OCI-LY7 (cell line): ENCODE measurements around the gene PLXNB2. TPM values are rescaled to one million over a fixed set of nuclear protein-coding genes. Genes with fewer than 3 reads are reported as not detected.

ENCODE experiments used
- BruUV-seq: library from RNA; stranded (reverse); fragments of 400-500 nt; replicated peaks from 2 replicates; lab custom pipeline; 2021; lab: Mats Ljungman, UMichigan
- CTCF ChIA-PET: fragments of 300-600 bp; sonication (Branson Sonifier 250); formaldehyde crosslinking; loops from one replicate; lab custom pipeline; 2022; ENCODE audit warnings: antibody characterized with exemption; ENCODE audit not compliant: unreplicated experiment; lab: Charles Lee
- POLR2A ChIA-PET: fragments of 300-600 bp; sonication (Branson Sonifier 250); formaldehyde crosslinking; loops from one replicate; lab custom pipeline; 2022; ENCODE audit warnings: antibody characterized with exemption; lab: Charles Lee
- DNase-seq: peaks from one replicate; pipeline ENCODE4 v3.0.0-alpha.2; 2015; ENCODE audit warnings: low spot score
- H2AFZ ChIP-seq: fragments of 200-600 bp; sonication (generic), shearing (Covaris generic); 2 replicates; pipeline ENCODE4 v1.6.1; 2014; ENCODE audit warnings: mild to moderate bottlenecking, antibody characterized with exemption, low read length, moderate library complexity
- H3K27ac ChIP-seq: fragments of 200-600 bp; sonication (generic); 2 replicates; pipeline ENCODE4 v1.5.1; 2014; ENCODE audit warnings: mixed run types, low read depth, mild to moderate bottlenecking, moderate library complexity, low read length, inconsistent platforms; ENCODE audit not compliant: poor library complexity, severe bottlenecking
- H3K36me3 ChIP-seq: fragments of 200-600 bp; sonication (generic); 2 replicates; pipeline ENCODE4 v1.6.1; 2014; ENCODE audit warnings: mild to moderate bottlenecking, antibody characterized with exemption, low read length, moderate library complexity, mixed read lengths; ENCODE audit not compliant: insufficient read depth
- H3K4me1 ChIP-seq: fragments of 200-600 bp; sonication (generic); 2 replicates; pipeline ENCODE4 v1.5.1; 2014; ENCODE audit warnings: mild to moderate bottlenecking, low read length; ENCODE audit not compliant: insufficient read depth, poor library complexity, severe bottlenecking
- H3K4me2 ChIP-seq: fragments of 200-600 bp; sonication (generic); 2 replicates; pipeline ENCODE4 v1.6.1; 2014; ENCODE audit warnings: mild to moderate bottlenecking, low read length
- H3K4me3 ChIP-seq: fragments of 200-600 bp; sonication (generic); 2 replicates; pipeline ENCODE4 v1.5.1; 2014; ENCODE audit warnings: mild to moderate bottlenecking, low read depth, low read length; ENCODE audit not compliant: poor library complexity, severe bottlenecking
- H3K79me2 ChIP-seq: fragments of 200-600 bp; sonication (generic); 2 replicates; pipeline ENCODE4 v1.6.1; 2016; ENCODE audit warnings: low read depth, mild to moderate bottlenecking, low read length, moderate library complexity, mixed read lengths; ENCODE audit not compliant: insufficient read depth
- H3K9me2 ChIP-seq: fragments of 200-600 bp; sonication (generic); 2 replicates; pipeline ENCODE4 v1.6.1; 2016; ENCODE audit warnings: mild to moderate bottlenecking, low read length, mixed read lengths; ENCODE audit not compliant: insufficient read depth
- H3K9me3 ChIP-seq: fragments of 200-600 bp; sonication (generic); 2 replicates; pipeline ENCODE4 v1.6.1; 2014; ENCODE audit warnings: mild to moderate bottlenecking, mixed run types, low read length, mixed read lengths
- H4K20me1 ChIP-seq: fragments of 200-600 bp; sonication (generic); 2 replicates; pipeline ENCODE4 v1.6.1; 2014; ENCODE audit warnings: mild to moderate bottlenecking, antibody characterized with exemption, low read length, moderate library complexity, mixed read lengths; ENCODE audit not compliant: insufficient read depth
- CTCF ChIP-seq: fragments of 200-600 bp; sonication (generic); conservative IDR thresholded peaks from 2 replicates; pipeline ENCODE4 v1.5.1; 2014; ENCODE audit warnings: mild to moderate bottlenecking, antibody characterized with exemption, low read length, moderate library complexity, mixed read lengths
- EZH2phosphoT487 ChIP-seq: fragments of 200-600 bp; sonication (generic); IDR thresholded peaks from 2 replicates; pipeline ENCODE4 v1.6.1; 2018; ENCODE audit warnings: low read depth, borderline replicate concordance, mild to moderate bottlenecking, mixed run types, antibody characterized with exemption, low read length, moderate library complexity, mixed read lengths
- intact Hi-C: fragments of 100-400 bp; cut with micrococcal nuclease; formaldehyde crosslinking; loops from one replicate; pipeline ENCODE4 v1.10.0; 2022; ENCODE audit not compliant: unreplicated experiment
- total RNA-seq, 2 experiments: library from RNA; depleted of rRNA in 1 of 2; stranded (reverse); fragments of >200 nt in 1 of 2; shearing (Covaris generic) in 1 of 2; gene quantifications; 2 replicates each; pipeline ENCODE4 v1.2.3, GENCODE V29; 2014 to 2022

PLXNB2 gene
- total RNA-seq, 2 experiments from 2014 or later: 10.7 to 39.2 TPM

- intact Hi-C loops: no loop called here
- Histone ChIP-seq H4K20me1 (no peaks in the 10 kb centered on the region), H3K36me3 (no peaks in the 10 kb centered on the region), H3K79me2 (no peaks in the 10 kb centered on the region), H3K4me1 (peaks cover 63% of the 10 kb centered on the region), H2AFZ (no peak overlapping the region), H3K27ac (no peak overlapping the region), H3K9me3 (no peaks in the 10 kb centered on the region), H3K4me2 (peak overlapping the region; percentile 70), H3K9me2 (no peaks in the 10 kb centered on the region), H3K4me3 (peak overlapping the region; percentile 48)
- BruUV-seq: no TSS peak
- TF ChIP-seq EZH2phosphoT487 (no peak), CTCF (no peak)
- no peak for DNase-seq
- POLR2A ChIA-PET: no interaction called here
- CTCF ChIA-PET: no interaction called here
These were observed 5.6 kb upstream of the PLXNB2 start for GRCh38 chr22:50313021-50313420.

GRCh38 chr22:50312371-50312770 lies 4.9 kb upstream of the PLXNB2 start:
- H3K9me2 ChIP-seq: no peaks in the 10 kb centered on the region
- no peak for TF ChIP-seq EZH2phosphoT487
- TF ChIP-seq CTCF: no peak

GRCh38 chr22:50311606-50312351 lies 4.3 kb upstream of the PLXNB2 start:
- TSS peak; percentile 77 for BruUV-seq
- no peaks in the 10 kb centered on the region for H3K36me3 ChIP-seq
- intact Hi-C loops: no loop called here
- H3K9me2 ChIP-seq: no peaks in the 10 kb centered on the region
- TF ChIP-seq EZH2phosphoT487 (no peak), CTCF (no peak)
- H3K9me3 ChIP-seq: no peaks in the 10 kb centered on the region
- no peaks in the 10 kb centered on the region for H4K20me1 ChIP-seq
- H3K4me1 ChIP-seq: peaks cover 63% of the 10 kb centered on the region
- H3K79me2 ChIP-seq: no peaks in the 10 kb centered on the region
- ChIA-PET CTCF (no interaction called here), POLR2A (no interaction called here)
- no peak overlapping the region for H3K27ac ChIP-seq
- H3K4me3 ChIP-seq: no peak overlapping the region
- H2AFZ ChIP-seq: no peak overlapping the region
- no peak for DNase-seq
- H3K4me2 ChIP-seq: no peak overlapping the region

More at GRCh38 chr22:50312371-50312770, 4.9 kb upstream of the PLXNB2 start:
- Histone ChIP-seq H3K4me3 (no peak overlapping the region), H3K4me1 (peaks cover 62% of the 10 kb centered on the region), H4K20me1 (no peaks in the 10 kb centered on the region), H3K36me3 (no peaks in the 10 kb centered on the region), H3K27ac (no peak overlapping the region), H3K4me2 (no peak overlapping the region), H2AFZ (no peak overlapping the region), H3K79me2 (no peaks in the 10 kb centered on the region), H3K9me3 (no peaks in the 10 kb centered on the region)
- DNase-seq: no peak
- ChIA-PET CTCF (no interaction called here), POLR2A (no interaction called here)
- no TSS peak for BruUV-seq
- intact Hi-C loops: no loop called here
